HG03025 (cell line): ENCODE measurements around the gene NR2F2.

Experiments
- ATAC-seq: cut with Tn5 transposase; IDR thresholded peaks from one replicate; pipeline ENCODE4 v1.9.1; 2021; ENCODE audit warnings: mild to moderate bottlenecking, moderate library complexity; ENCODE audit not compliant: unreplicated experiment, low FRiP score

The NR2F2 gene

GRCh38 chr15:96331144-96331944 lies 844 bp downstream of the NR2F2 start:
- ATAC-seq: no peak

GRCh38 chr15:96331945-96332636 lies 1.6 kb downstream of the NR2F2 start:
- ATAC-seq: no peak

- ATAC-seq: no peak
Observed at GRCh38 chr15:96332637-96333121, 2.2 kb downstream of the NR2F2 start.

- no peak for ATAC-seq
Observed at GRCh38 chr15:96333131-96334016, 2.9 kb downstream of the NR2F2 start.

- no peak for ATAC-seq
Observed at GRCh38 chr15:96334017-96334704, 3.7 kb downstream of the NR2F2 start.

- ATAC-seq: no peak
Observed at GRCh38 chr15:96334705-96335410, 4.4 kb downstream of the NR2F2 start.

GRCh38 chr15:96335411-96336024 lies 5.0 kb downstream of the NR2F2 start:
- no peak for ATAC-seq

- ATAC-seq: no peak
Observed at GRCh38 chr15:96336108-96336595, 5.7 kb downstream of the NR2F2 start.

GRCh38 chr15:96336596-96337364 lies 6.3 kb downstream of the NR2F2 start:
- ATAC-seq: no peak

GRCh38 chr15:96337365-96338023 lies 7.0 kb downstream of the NR2F2 start:
- ATAC-seq: no peak

- ATAC-seq: no peak
Observed at GRCh38 chr15:96338074-96338765, 7.7 kb downstream of the NR2F2 start.

GRCh38 chr15:96338766-96339618 lies 8.5 kb downstream of the NR2F2 start:
- no peak for ATAC-seq

- ATAC-seq: no peak
Observed at GRCh38 chr15:96339619-96340347, 9.3 kb downstream of the NR2F2 start.

- no peak for ATAC-seq
Observed at GRCh38 chr15:96340348-96340597, 9.8 kb downstream of the NR2F2 start.

GRCh38 chr15:96340598-96341512 lies 10.4 kb downstream of the NR2F2 start:
- no peak for ATAC-seq
